ENCODE data around the gene PRDM15.

Gene PRDM15

GRCh38 chr21:41819236-41819855 lies 59.8 kb downstream of the PRDM15 start:
- Mint-ChIP-seq H3K9me3 (no peaks in the 10 kb centered on the region), H3K36me3 (ENCODE audit: insufficient read depth) (peaks cover 17% of the 10 kb centered on the region), H3K4me1 (no peaks in the 10 kb centered on the region), H3K27me3 (no peaks in the 10 kb centered on the region), H3K4me3 (no peak overlapping the region), H3K27ac (ENCODE audit: low read depth) (no peak overlapping the region)
- ATAC-seq (replicated peaks; ENCODE audit: extremely low read depth, poor library complexity, severe bottlenecking) (no peak), DNase-seq (ENCODE audit: low spot score in 2 of 2) (no peak)

- no peak for ATAC-seq (replicated peaks; ENCODE audit: extremely low read depth, poor library complexity, severe bottlenecking)
These were observed 61.0 kb downstream of the PRDM15 start for GRCh38 chr21:41817877-41818855.

GRCh38 chr21:41817228-41817627 lies 61.9 kb downstream of the PRDM15 start:
- Mint-ChIP-seq H3K4me1 (no peaks in the 10 kb centered on the region), H3K4me3 (no peak overlapping the region), H3K9me3 (no peaks in the 10 kb centered on the region), H3K27me3 (no peaks in the 10 kb centered on the region), H3K27ac (ENCODE audit: low read depth) (no peak overlapping the region), H3K36me3 (ENCODE audit: insufficient read depth) (peaks cover 7% of the 10 kb centered on the region)
- no peak for ATAC-seq (replicated peaks; ENCODE audit: extremely low read depth, poor library complexity, severe bottlenecking)
- no peak for DNase-seq (ENCODE audit: low spot score in 2 of 2)

More at GRCh38 chr21:41817877-41818855, 61.0 kb downstream of the PRDM15 start:
- DNase-seq (ENCODE audit: low spot score in 2 of 2): no peak
- Mint-ChIP-seq H3K4me3 (no peak overlapping the region), H3K27ac (ENCODE audit: low read depth) (no peak overlapping the region), H3K36me3 (ENCODE audit: insufficient read depth) (peaks cover 14% of the 10 kb centered on the region), H3K9me3 (no peaks in the 10 kb centered on the region), H3K27me3 (no peaks in the 10 kb centered on the region), H3K4me1 (no peaks in the 10 kb centered on the region)

- Mint-ChIP-seq H3K36me3 (ENCODE audit: insufficient read depth) (peaks cover 7% of the 10 kb centered on the region), H3K9me3 (no peaks in the 10 kb centered on the region), H3K4me1 (no peaks in the 10 kb centered on the region), H3K4me3 (no peak overlapping the region), H3K27ac (ENCODE audit: low read depth) (no peak overlapping the region), H3K27me3 (no peaks in the 10 kb centered on the region)
- ATAC-seq (replicated peaks; ENCODE audit: extremely low read depth, poor library complexity, severe bottlenecking) (peak; percentile 60), DNase-seq (ENCODE audit: low spot score in 2 of 2) (peak; percentile 29 to 35)
These were observed 62.5 kb downstream of the PRDM15 start for GRCh38 chr21:41816583-41817165.

GRCh38 chr21:41815652-41816582 lies 63.2 kb downstream of the PRDM15 start:
- Mint-ChIP-seq H3K9me3 (no peaks in the 10 kb centered on the region), H3K36me3 (ENCODE audit: insufficient read depth) (peaks cover 8% of the 10 kb centered on the region), H3K27me3 (no peaks in the 10 kb centered on the region), H3K4me3 (no peak overlapping the region), H3K4me1 (no peaks in the 10 kb centered on the region), H3K27ac (ENCODE audit: low read depth) (no peak overlapping the region)
- DNase-seq (ENCODE audit: low spot score in 2 of 2) (no peak), ATAC-seq (replicated peaks; ENCODE audit: extremely low read depth, poor library complexity, severe bottlenecking) (no peak)

- Mint-ChIP-seq H3K36me3 (ENCODE audit: insufficient read depth) (peaks cover 6% of the 10 kb centered on the region), H3K4me3 (no peak overlapping the region), H3K27ac (ENCODE audit: low read depth) (no peak overlapping the region), H3K4me1 (no peaks in the 10 kb centered on the region), H3K9me3 (no peaks in the 10 kb centered on the region), H3K27me3 (no peaks in the 10 kb centered on the region)
- DNase-seq (ENCODE audit: low spot score in 2 of 2): no peak
- ATAC-seq (replicated peaks; ENCODE audit: extremely low read depth, poor library complexity, severe bottlenecking): no peak
These were observed 65.9 kb downstream of the PRDM15 start for GRCh38 chr21:41813226-41813625.

GRCh38 chr21:41812679-41813078 lies 66.5 kb downstream of the PRDM15 start:
- no peak overlapping the region for H3K4me3 Mint-ChIP-seq
- ATAC-seq (replicated peaks; ENCODE audit: extremely low read depth, poor library complexity, severe bottlenecking) (no peak), DNase-seq (ENCODE audit: low spot score in 2 of 2) (no peak)
- no peak overlapping the region for H3K27ac Mint-ChIP-seq (ENCODE audit: low read depth)
- no peaks in the 10 kb centered on the region for H3K27me3 Mint-ChIP-seq
- peaks cover 6% of the 10 kb centered on the region for H3K36me3 Mint-ChIP-seq (ENCODE audit: insufficient read depth)
- no peaks in the 10 kb centered on the region for H3K4me1 Mint-ChIP-seq
- no peaks in the 10 kb centered on the region for H3K9me3 Mint-ChIP-seq

GRCh38 chr21:41810597-41810932 lies 68.6 kb downstream of the PRDM15 start:
- Mint-ChIP-seq H3K27ac (ENCODE audit: low read depth) (no peak overlapping the region), H3K4me3 (no peak overlapping the region), H3K9me3 (peaks cover 12% of the 10 kb centered on the region), H3K36me3 (ENCODE audit: insufficient read depth) (peaks cover 7% of the 10 kb centered on the region), H3K4me1 (peaks cover 10% of the 10 kb centered on the region), H3K27me3 (no peaks in the 10 kb centered on the region)
- no peak for DNase-seq (ENCODE audit: low spot score in 2 of 2)
- ATAC-seq (replicated peaks; ENCODE audit: extremely low read depth, poor library complexity, severe bottlenecking): no peak

- peaks cover 13% of the 10 kb centered on the region for H3K9me3 Mint-ChIP-seq
- no peak overlapping the region for H3K27ac Mint-ChIP-seq (ENCODE audit: low read depth)
- H3K4me1 Mint-ChIP-seq: peaks cover 12% of the 10 kb centered on the region
These were observed 69.1 kb downstream of the PRDM15 start for GRCh38 chr21:41809891-41810596.

GRCh38 chr21:41808846-41809245 lies 70.3 kb downstream of the PRDM15 start:
- peaks cover 13% of the 10 kb centered on the region for H3K9me3 Mint-ChIP-seq
- H3K27ac Mint-ChIP-seq (ENCODE audit: low read depth): no peak overlapping the region
- no peaks in the 10 kb centered on the region for H3K27me3 Mint-ChIP-seq
- ATAC-seq (replicated peaks; ENCODE audit: extremely low read depth, poor library complexity, severe bottlenecking): no peak
- no peak for DNase-seq (ENCODE audit: low spot score in 2 of 2)
- H3K4me3 Mint-ChIP-seq: no peak overlapping the region
- peaks cover 10% of the 10 kb centered on the region for H3K36me3 Mint-ChIP-seq (ENCODE audit: insufficient read depth)
- peaks cover 12% of the 10 kb centered on the region for H3K4me1 Mint-ChIP-seq

More at GRCh38 chr21:41809891-41810596, 69.1 kb downstream of the PRDM15 start:
- DNase-seq (ENCODE audit: low spot score in 2 of 2) (no peak), ATAC-seq (replicated peaks; ENCODE audit: extremely low read depth, poor library complexity, severe bottlenecking) (no peak)
- H3K27me3 Mint-ChIP-seq: no peaks in the 10 kb centered on the region
- peaks cover 6% of the 10 kb centered on the region for H3K36me3 Mint-ChIP-seq (ENCODE audit: insufficient read depth)
- H3K4me3 Mint-ChIP-seq: no peak overlapping the region

GRCh38 chr21:41808094-41808493 lies 71.0 kb downstream of the PRDM15 start:
- Mint-ChIP-seq H3K4me1 (peaks cover 12% of the 10 kb centered on the region), H3K4me3 (no peak overlapping the region), H3K9me3 (peaks cover 13% of the 10 kb centered on the region), H3K27ac (ENCODE audit: low read depth) (no peak overlapping the region), H3K27me3 (no peaks in the 10 kb centered on the region), H3K36me3 (ENCODE audit: insufficient read depth) (peaks cover 10% of the 10 kb centered on the region)
- no peak for ATAC-seq (replicated peaks; ENCODE audit: extremely low read depth, poor library complexity, severe bottlenecking)
- no peak for DNase-seq (ENCODE audit: low spot score in 2 of 2)

Data from central memory CD8-positive, alpha-beta T cell (primary cell).